Measurements from ENCODE around the gene DIDO1.

The DIDO1 gene

GRCh38 chr20:62947532-62948300 is 21.4 kb upstream of the DIDO1 start:
- Mint-ChIP-seq H3K4me1 (ENCODE audit: low read depth) (peaks cover 7% of the 10 kb centered on the region), H3K27ac (no peak overlapping the region), H3K4me3 (no peak overlapping the region), H3K36me3 (ENCODE audit: low read depth) (peaks cover 51% of the 10 kb centered on the region), H3K27me3 (ENCODE audit: low read depth) (no peaks in the 10 kb centered on the region), H3K9me3 (no peaks in the 10 kb centered on the region)

- Mint-ChIP-seq H3K27me3 (ENCODE audit: low read depth) (no peaks in the 10 kb centered on the region), H3K9me3 (no peaks in the 10 kb centered on the region), H3K27ac (no peak overlapping the region), H3K4me1 (ENCODE audit: low read depth) (peaks cover 4% of the 10 kb centered on the region), H3K4me3 (no peak overlapping the region), H3K36me3 (ENCODE audit: low read depth) (peaks cover 55% of the 10 kb centered on the region)
Measured at GRCh38 chr20:62946918-62947317, 20.6 kb upstream of the DIDO1 start.

GRCh38 chr20:62945771-62946339 is 19.6 kb upstream of the DIDO1 start:
- no peak overlapping the region for H3K4me3 Mint-ChIP-seq
- H3K4me1 Mint-ChIP-seq (ENCODE audit: low read depth): peaks cover 5% of the 10 kb centered on the region
- peaks cover 61% of the 10 kb centered on the region for H3K36me3 Mint-ChIP-seq (ENCODE audit: low read depth)
- no peaks in the 10 kb centered on the region for H3K27me3 Mint-ChIP-seq (ENCODE audit: low read depth)
- no peak overlapping the region for H3K27ac Mint-ChIP-seq
- H3K9me3 Mint-ChIP-seq: no peaks in the 10 kb centered on the region

- H3K36me3 Mint-ChIP-seq (ENCODE audit: low read depth): peaks cover 54% of the 10 kb centered on the region
- no peaks in the 10 kb centered on the region for H3K9me3 Mint-ChIP-seq
- no peaks in the 10 kb centered on the region for H3K27me3 Mint-ChIP-seq (ENCODE audit: low read depth)
- no peak overlapping the region for H3K27ac Mint-ChIP-seq
- no peak overlapping the region for H3K4me3 Mint-ChIP-seq
- H3K4me1 Mint-ChIP-seq (ENCODE audit: low read depth): peaks cover 5% of the 10 kb centered on the region
Measured at GRCh38 chr20:62944746-62945145, 18.4 kb upstream of the DIDO1 start.

GRCh38 chr20:62944184-62944583 is 17.9 kb upstream of the DIDO1 start:
- no peak overlapping the region for H3K4me3 Mint-ChIP-seq
- H3K36me3 Mint-ChIP-seq (ENCODE audit: low read depth): peaks cover 50% of the 10 kb centered on the region
- H3K4me1 Mint-ChIP-seq (ENCODE audit: low read depth): peaks cover 11% of the 10 kb centered on the region
- H3K27me3 Mint-ChIP-seq (ENCODE audit: low read depth): no peaks in the 10 kb centered on the region
- H3K9me3 Mint-ChIP-seq: no peaks in the 10 kb centered on the region
- no peak overlapping the region for H3K27ac Mint-ChIP-seq

- Mint-ChIP-seq H3K36me3 (ENCODE audit: low read depth) (peaks cover 45% of the 10 kb centered on the region), H3K4me3 (no peak overlapping the region), H3K4me1 (ENCODE audit: low read depth) (peaks cover 14% of the 10 kb centered on the region)
Measured at GRCh38 chr20:62943396-62943795, 17.1 kb upstream of the DIDO1 start.

GRCh38 chr20:62942456-62942855 is 16.2 kb upstream of the DIDO1 start:
- Mint-ChIP-seq H3K36me3 (ENCODE audit: low read depth) (peaks cover 38% of the 10 kb centered on the region), H3K27ac (no peak overlapping the region), H3K4me1 (ENCODE audit: low read depth) (peaks cover 14% of the 10 kb centered on the region), H3K4me3 (no peak overlapping the region), H3K9me3 (no peaks in the 10 kb centered on the region), H3K27me3 (ENCODE audit: low read depth) (no peaks in the 10 kb centered on the region)

More at GRCh38 chr20:62943396-62943795, 17.1 kb upstream of the DIDO1 start:
- no peaks in the 10 kb centered on the region for H3K9me3 Mint-ChIP-seq
- no peak overlapping the region for H3K27ac Mint-ChIP-seq
- no peaks in the 10 kb centered on the region for H3K27me3 Mint-ChIP-seq (ENCODE audit: low read depth)

GRCh38 chr20:62941792-62942191 is 15.5 kb upstream of the DIDO1 start:
- H3K9me3 Mint-ChIP-seq: no peaks in the 10 kb centered on the region
- no peak overlapping the region for H3K4me3 Mint-ChIP-seq
- H3K27ac Mint-ChIP-seq: no peak overlapping the region
- H3K4me1 Mint-ChIP-seq (ENCODE audit: low read depth): peaks cover 16% of the 10 kb centered on the region
- H3K36me3 Mint-ChIP-seq (ENCODE audit: low read depth): peaks cover 36% of the 10 kb centered on the region
- no peaks in the 10 kb centered on the region for H3K27me3 Mint-ChIP-seq (ENCODE audit: low read depth)

- Mint-ChIP-seq H3K27me3 (ENCODE audit: low read depth) (no peaks in the 10 kb centered on the region), H3K36me3 (ENCODE audit: low read depth) (peaks cover 29% of the 10 kb centered on the region), H3K9me3 (no peaks in the 10 kb centered on the region), H3K4me1 (ENCODE audit: low read depth) (peaks cover 16% of the 10 kb centered on the region), H3K4me3 (no peak overlapping the region), H3K27ac (no peak overlapping the region)
Measured at GRCh38 chr20:62940875-62941274, 14.6 kb upstream of the DIDO1 start.

GRCh38 chr20:62938105-62938888 is 12.0 kb upstream of the DIDO1 start, which contains the start of gene GID8:
GID8 (plus strand) TSS chr20:62938147; CDS start chr20:62941503, 3,356 bp downstream.
- Mint-ChIP-seq H3K4me3 (peak within 1 kb of the TSS; percentile 98), H3K36me3 (ENCODE audit: low read depth) (peaks cover 24% of the 10 kb centered on the region), H3K9me3 (no peaks in the 10 kb centered on the region), H3K4me1 (ENCODE audit: low read depth) (peaks cover 16% of the 10 kb centered on the region), H3K27ac (peak within 1 kb of the TSS; percentile 96), H3K27me3 (ENCODE audit: low read depth) (no peaks in the 10 kb centered on the region)

GRCh38 chr20:62937268-62938104 is 11.2 kb upstream of the DIDO1 start:
- H3K4me3 Mint-ChIP-seq: peak overlapping the region; percentile 98

GRCh38 chr20:62935968-62936585 is 9.8 kb upstream of the DIDO1 start:
- Mint-ChIP-seq H3K27ac (no peak overlapping the region), H3K4me3 (peak overlapping the region; percentile 15), H3K36me3 (ENCODE audit: low read depth) (peaks cover 13% of the 10 kb centered on the region), H3K9me3 (no peaks in the 10 kb centered on the region), H3K4me1 (ENCODE audit: low read depth) (peaks cover 18% of the 10 kb centered on the region), H3K27me3 (ENCODE audit: low read depth) (no peaks in the 10 kb centered on the region)

More at GRCh38 chr20:62937268-62938104, 11.2 kb upstream of the DIDO1 start:
- Mint-ChIP-seq H3K4me1 (ENCODE audit: low read depth) (peaks cover 21% of the 10 kb centered on the region), H3K27ac (peak overlapping the region; percentile 96), H3K27me3 (ENCODE audit: low read depth) (no peaks in the 10 kb centered on the region), H3K36me3 (ENCODE audit: low read depth) (peaks cover 20% of the 10 kb centered on the region), H3K9me3 (no peaks in the 10 kb centered on the region)

- peaks cover 13% of the 10 kb centered on the region for H3K36me3 Mint-ChIP-seq (ENCODE audit: low read depth)
- no peak overlapping the region for H3K27ac Mint-ChIP-seq
- H3K27me3 Mint-ChIP-seq (ENCODE audit: low read depth): no peaks in the 10 kb centered on the region
- no peaks in the 10 kb centered on the region for H3K9me3 Mint-ChIP-seq
- peaks cover 20% of the 10 kb centered on the region for H3K4me1 Mint-ChIP-seq (ENCODE audit: low read depth)
- no peak overlapping the region for H3K4me3 Mint-ChIP-seq
Measured at GRCh38 chr20:62935204-62935967, 9.1 kb upstream of the DIDO1 start.
